HepG2 (cell line): ENCODE results near the gene FKBP10. TPM values are rescaled to one million over a fixed set of nuclear protein-coding genes. Genes with fewer than 3 reads are reported as not detected.

Experiments used
- AGO1 ChIP-seq: fragments of 200-400 bp; formaldehyde crosslinking; IDR thresholded peaks from 2 replicates; pipeline ENCODE4 v1.6.1; 2017; ENCODE audit warnings: mild to moderate bottlenecking, low read depth, low read length, moderate library complexity; ENCODE audit not compliant: poor library complexity, severe bottlenecking
- FOXC1 ChIP-seq: sonication (generic); formaldehyde crosslinking; IDR thresholded peaks from 2 replicates; pipeline ENCODE4 v1.8.0; 2022; ENCODE audit warnings: mild to moderate bottlenecking, missing genetic modification reagents, borderline replicate concordance
- FOXJ3 ChIP-seq: sonication (generic); formaldehyde crosslinking; IDR thresholded peaks from 2 replicates; pipeline ENCODE4 v1.4.0; 2020; ENCODE audit warnings: missing genetic modification reagents, mild to moderate bottlenecking, borderline replicate concordance
- HMGA1 ChIP-seq: sonication (generic); formaldehyde crosslinking; conservative IDR thresholded peaks from 2 replicates; pipeline ENCODE4 v1.4.0; 2020; ENCODE audit warnings: missing genetic modification reagents
- JUND ChIP-seq: sonication (generic); formaldehyde crosslinking; IDR thresholded peaks from 2 replicates; pipeline ENCODE4 v1.8.0; 2022; ENCODE audit warnings: mild to moderate bottlenecking, missing genetic modification reagents
- REPIN1 ChIP-seq: sonication (generic); formaldehyde crosslinking; IDR thresholded peaks from 2 replicates; pipeline ENCODE4 v1.8.0; 2022; ENCODE audit warnings: missing genetic modification reagents, low read depth, mild to moderate bottlenecking, borderline replicate concordance
- TAF1 ChIP-seq: sonication (generic); formaldehyde crosslinking; IDR thresholded peaks from 2 replicates; pipeline ENCODE4 v1.4.0; 2020; ENCODE audit warnings: missing genetic modification reagents
- TARDBP ChIP-seq: sonication (generic); formaldehyde crosslinking; IDR thresholded peaks from 2 replicates; pipeline ENCODE4 v1.8.0; 2022; ENCODE audit warnings: mild to moderate bottlenecking, missing genetic modification reagents
- TFAP4 ChIP-seq: sonication (generic); IDR thresholded peaks from 2 replicates; pipeline ENCODE4 v1.6.1; 2016; ENCODE audit warnings: low read depth, borderline replicate concordance
- U2AF2 ChIP-seq: fragments of 200-400 bp; formaldehyde crosslinking; IDR thresholded peaks from 2 replicates; pipeline ENCODE4 v1.6.1; 2017; ENCODE audit warnings: low read depth, mild to moderate bottlenecking, low read length
- ZNF44 ChIP-seq: sonication (generic); formaldehyde crosslinking; IDR thresholded peaks from 2 replicates; pipeline ENCODE4 v1.5.1; 2020; ENCODE audit warnings: mild to moderate bottlenecking, missing genetic modification reagents
- ZNF530 ChIP-seq: sonication (generic); formaldehyde crosslinking; IDR thresholded peaks from 2 replicates; pipeline ENCODE4 v1.5.0; 2020; ENCODE audit warnings: low read depth, mild to moderate bottlenecking, missing genetic modification reagents
- ZNF607 ChIP-seq: sonication (generic); formaldehyde crosslinking; IDR thresholded peaks from 2 replicates; pipeline ENCODE4 v1.5.1; 2020; ENCODE audit warnings: missing genetic modification reagents, mild to moderate bottlenecking, borderline replicate concordance
- ZNF788 ChIP-seq: sonication (generic); formaldehyde crosslinking; IDR thresholded peaks from 2 replicates; pipeline ENCODE4 v1.5.0; 2020; ENCODE audit warnings: mild to moderate bottlenecking, missing genetic modification reagents, borderline replicate concordance
- ZNF879 ChIP-seq: sonication (generic); formaldehyde crosslinking; IDR thresholded peaks from 2 replicates; pipeline ENCODE4 v1.8.1; 2023; ENCODE audit warnings: missing genetic modification reagents
- polyA plus RNA-seq, 8 experiments: library from polyadenylated mRNA; depleted of rRNA in 3 of 8; stranded (reverse) in 7 of 8; unstranded in 1 of 8; fragments of >200 nt; fragmentation: Illumina TruSeq in 4 of 8; extraction: Trizol in 4 of 8; gene quantifications; 2 replicates each; pipeline versions ENCODE4 v1.2.1 to v1.2.3, GENCODE V29; 2011 to 2016; ENCODE audit warnings: low read depth in 4 of 8, missing spikeins in 1 of 8, mixed read lengths in 1 of 8; ENCODE audit not compliant: insufficient read depth in 1 of 8
- total RNA-seq, 5 experiments: library from RNA; depleted of rRNA; stranded (reverse); fragments of >200 nt; fragmentation: Illumina TruSeq; extraction: Trizol; gene quantifications; 2 replicates each; pipeline ENCODE4 v1.2.3, GENCODE V29; 2016; ENCODE audit warnings: low read depth in 1 of 5
- TF ChIP-seq, protein P1 (sequence below): sonication (generic); formaldehyde crosslinking; IDR thresholded peaks from 2 replicates; pipeline ENCODE4 v1.4.0; 2020; ENCODE audit warnings: missing genetic modification reagents, borderline replicate concordance
- TF ChIP-seq, protein P2 (sequence below): sonication (generic); formaldehyde crosslinking; conservative IDR thresholded peaks from 2 replicates; pipeline ENCODE4 v1.4.0; 2020; ENCODE audit warnings: missing genetic modification reagents

Gene FKBP10
- total and polyA plus RNA-seq, 2 of the 13 experiments (the other 11 are each of a cell fraction or from before 2014, with no cell fraction given) = 149 to 573 TPM

GRCh38 chr17:41822216-41823140 lies 9.7 kb downstream of the FKBP10 start (continued):
- TF ChIP-seq, protein P1, sequence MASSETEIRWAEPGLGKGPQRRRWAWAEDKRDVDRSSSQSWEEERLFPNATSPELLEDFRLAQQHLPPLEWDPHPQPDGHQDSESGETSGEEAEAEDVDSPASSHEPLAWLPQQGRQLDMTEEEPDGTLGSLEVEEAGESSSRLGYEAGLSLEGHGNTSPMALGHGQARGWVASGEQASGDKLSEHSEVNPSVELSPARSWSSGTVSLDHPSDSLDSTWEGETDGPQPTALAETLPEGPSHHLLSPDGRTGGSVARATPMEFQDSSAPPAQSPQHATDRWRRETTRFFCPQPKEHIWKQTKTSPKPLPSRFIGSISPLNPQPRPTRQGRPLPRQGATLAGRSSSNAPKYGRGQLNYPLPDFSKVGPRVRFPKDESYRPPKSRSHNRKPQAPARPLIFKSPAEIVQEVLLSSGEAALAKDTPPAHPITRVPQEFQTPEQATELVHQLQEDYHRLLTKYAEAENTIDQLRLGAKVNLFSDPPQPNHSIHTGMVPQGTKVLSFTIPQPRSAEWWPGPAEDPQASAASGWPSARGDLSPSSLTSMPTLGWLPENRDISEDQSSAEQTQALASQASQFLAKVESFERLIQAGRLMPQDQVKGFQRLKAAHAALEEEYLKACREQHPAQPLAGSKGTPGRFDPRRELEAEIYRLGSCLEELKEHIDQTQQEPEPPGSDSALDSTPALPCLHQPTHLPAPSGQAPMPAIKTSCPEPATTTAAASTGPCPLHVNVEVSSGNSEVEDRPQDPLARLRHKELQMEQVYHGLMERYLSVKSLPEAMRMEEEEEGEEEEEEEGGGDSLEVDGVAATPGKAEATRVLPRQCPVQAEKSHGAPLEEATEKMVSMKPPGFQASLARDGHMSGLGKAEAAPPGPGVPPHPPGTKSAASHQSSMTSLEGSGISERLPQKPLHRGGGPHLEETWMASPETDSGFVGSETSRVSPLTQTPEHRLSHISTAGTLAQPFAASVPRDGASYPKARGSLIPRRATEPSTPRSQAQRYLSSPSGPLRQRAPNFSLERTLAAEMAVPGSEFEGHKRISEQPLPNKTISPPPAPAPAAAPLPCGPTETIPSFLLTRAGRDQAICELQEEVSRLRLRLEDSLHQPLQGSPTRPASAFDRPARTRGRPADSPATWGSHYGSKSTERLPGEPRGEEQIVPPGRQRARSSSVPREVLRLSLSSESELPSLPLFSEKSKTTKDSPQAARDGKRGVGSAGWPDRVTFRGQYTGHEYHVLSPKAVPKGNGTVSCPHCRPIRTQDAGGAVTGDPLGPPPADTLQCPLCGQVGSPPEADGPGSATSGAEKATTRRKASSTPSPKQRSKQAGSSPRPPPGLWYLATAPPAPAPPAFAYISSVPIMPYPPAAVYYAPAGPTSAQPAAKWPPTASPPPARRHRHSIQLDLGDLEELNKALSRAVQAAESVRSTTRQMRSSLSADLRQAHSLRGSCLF (CRISPR knock-in tag) = no peak
- TF ChIP-seq ZNF788 (CRISPR knock-in tag) = no peak
- no peak for TF ChIP-seq TAF1 (CRISPR knock-in tag)
- TF ChIP-seq ZNF607 = no peak
- no peak for TF ChIP-seq HMGA1 (CRISPR knock-in tag)
- no peak for TF ChIP-seq JUND (CRISPR knock-in tag)
- TF ChIP-seq ZNF879 = no peak
- no peak for TF ChIP-seq TARDBP (CRISPR knock-in tag)
- no peak for TF ChIP-seq FOXJ3 (CRISPR knock-in tag)
- TF ChIP-seq AGO1 = peak; percentile 18
- TF ChIP-seq, protein P2, sequence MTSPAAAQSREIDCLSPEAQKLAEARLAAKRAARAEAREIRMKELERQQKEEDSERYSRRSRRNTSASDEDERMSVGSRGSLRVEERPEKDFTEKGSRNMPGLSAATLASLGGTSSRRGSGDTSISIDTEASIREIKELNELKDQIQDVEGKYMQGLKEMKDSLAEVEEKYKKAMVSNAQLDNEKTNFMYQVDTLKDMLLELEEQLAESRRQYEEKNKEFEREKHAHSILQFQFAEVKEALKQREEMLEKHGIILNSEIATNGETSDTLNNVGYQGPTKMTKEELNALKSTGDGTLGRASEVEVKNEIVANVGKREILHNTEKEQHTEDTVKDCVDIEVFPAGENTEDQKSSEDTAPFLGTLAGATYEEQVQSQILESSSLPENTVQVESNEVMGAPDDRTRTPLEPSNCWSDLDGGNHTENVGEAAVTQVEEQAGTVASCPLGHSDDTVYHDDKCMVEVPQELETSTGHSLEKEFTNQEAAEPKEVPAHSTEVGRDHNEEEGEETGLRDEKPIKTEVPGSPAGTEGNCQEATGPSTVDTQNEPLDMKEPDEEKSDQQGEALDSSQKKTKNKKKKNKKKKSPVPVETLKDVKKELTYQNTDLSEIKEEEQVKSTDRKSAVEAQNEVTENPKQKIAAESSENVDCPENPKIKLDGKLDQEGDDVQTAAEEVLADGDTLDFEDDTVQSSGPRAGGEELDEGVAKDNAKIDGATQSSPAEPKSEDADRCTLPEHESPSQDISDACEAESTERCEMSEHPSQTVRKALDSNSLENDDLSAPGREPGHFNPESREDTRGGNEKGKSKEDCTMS (CRISPR knock-in tag) = no peak
- no peak for TF ChIP-seq FOXC1 (CRISPR knock-in tag)
- TF ChIP-seq ZNF44 (CRISPR knock-in tag) = no peak
- TF ChIP-seq U2AF2 = no peak
- no peak for TF ChIP-seq TFAP4
- no peak for TF ChIP-seq REPIN1 (CRISPR knock-in tag)
- no peak for TF ChIP-seq ZNF530
